GM04504 (cell line): ENCODE results near the gene GIGYF1.

Experiments
- DNase-seq: peaks from one replicate; pipeline ENCODE4 v3.0.0-alpha.2; 2012; ENCODE audit warnings: low read depth

Gene GIGYF1

DNA sequence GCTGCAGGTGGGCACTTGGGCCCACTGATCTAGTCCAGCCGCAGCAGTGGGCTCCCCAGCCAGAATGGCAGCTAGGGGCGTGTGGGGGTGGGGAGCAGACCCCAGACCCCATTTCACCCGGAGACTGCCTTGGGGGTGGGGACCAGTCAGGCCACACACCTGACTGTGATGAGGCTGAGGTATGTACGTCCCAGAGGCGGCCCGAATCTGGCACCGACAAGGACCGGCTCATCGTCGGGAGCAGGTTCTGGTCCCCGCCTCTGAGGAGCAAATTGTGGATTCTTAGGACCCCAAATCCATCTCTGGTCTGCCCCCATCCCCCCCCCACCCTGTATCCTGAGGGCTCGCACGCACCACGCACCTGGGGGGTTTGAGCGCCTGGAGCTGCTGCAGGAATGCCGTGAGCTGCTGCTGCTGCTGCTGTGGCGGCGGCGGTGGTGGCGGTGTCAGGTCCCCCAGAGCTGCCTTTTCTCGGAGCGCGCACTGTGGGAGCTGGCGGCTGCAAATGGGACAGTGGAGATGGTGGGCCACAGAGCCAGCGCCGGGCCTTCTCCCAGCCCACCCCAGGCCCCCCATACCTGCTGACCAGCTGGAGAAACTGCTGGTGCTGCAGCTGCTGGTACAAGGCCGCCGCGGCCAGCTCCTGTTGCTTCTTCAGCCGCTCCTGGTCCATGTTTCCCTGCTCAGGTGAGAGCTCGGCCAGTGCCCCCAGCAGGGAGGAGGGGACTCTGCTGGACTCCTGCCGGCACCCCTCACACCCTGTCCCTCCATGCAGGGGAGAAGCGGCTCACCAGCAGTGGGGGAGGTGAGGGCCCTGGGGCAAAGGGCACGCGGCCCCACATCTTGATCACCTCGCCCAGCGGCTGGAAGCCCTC is 10.2 kb downstream of the GIGYF1 start:
- no peak for DNase-seq

DNA sequence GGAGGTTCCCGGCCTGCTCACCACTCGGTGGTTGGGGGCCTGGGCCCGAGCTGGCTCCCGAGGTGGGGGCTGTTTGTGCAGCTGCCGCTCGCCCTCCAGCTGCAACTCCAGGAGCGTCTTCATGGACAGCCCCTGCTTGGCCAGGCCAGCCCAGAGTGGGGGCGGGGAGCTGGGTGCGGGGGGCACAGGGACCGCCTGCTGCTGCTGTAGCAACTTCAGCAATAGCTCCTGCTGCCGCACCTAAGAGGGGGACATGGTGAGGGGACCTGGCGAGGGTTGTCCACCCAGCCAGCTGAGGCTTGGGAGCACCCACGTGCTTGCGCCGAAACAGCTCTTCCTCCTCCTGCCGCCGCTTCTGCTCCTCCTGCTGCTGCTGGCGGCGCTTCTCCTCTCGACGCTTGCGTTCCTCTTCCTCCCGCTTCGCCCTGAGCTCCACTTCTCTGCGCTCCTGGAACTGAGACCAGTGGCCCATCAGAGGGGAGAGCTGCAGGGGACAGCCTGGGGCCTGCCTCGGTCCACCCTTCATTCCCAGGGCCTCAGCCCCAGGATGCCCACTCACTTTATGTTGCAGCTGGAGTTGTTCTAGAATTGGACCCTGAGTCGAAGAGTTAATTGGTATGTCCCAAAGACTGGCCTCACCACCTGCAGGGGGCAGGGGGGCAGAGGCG is 10.9 kb downstream of the GIGYF1 start:
- DNase-seq = no peak

DNA sequence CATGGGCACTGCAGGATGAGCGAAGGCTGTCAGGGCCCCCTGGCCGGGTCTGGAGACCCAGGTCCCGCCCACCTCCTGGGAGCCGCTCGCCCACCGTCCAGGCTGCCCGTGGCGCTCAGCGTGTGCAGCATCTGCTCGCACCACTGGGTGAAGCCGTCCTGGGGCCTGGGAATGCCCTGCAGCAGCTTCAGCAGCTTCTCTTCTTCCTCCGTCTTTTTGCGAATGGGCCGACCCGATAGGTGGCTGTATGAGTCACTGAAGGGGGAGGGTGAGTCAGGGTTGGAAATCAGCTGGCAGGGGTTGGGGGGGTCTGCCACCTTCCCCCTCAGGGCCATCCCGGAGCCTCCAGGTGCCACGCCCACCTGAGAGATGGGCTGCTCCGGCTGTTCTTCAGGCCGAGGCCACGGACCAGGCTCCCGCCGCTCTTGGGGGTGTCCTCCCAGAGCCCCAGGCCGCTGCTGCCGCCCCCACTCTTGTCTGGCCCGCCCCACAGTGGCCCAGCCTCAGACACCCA is 11.8 kb downstream of the GIGYF1 start:
- no peak for DNase-seq

DNA sequence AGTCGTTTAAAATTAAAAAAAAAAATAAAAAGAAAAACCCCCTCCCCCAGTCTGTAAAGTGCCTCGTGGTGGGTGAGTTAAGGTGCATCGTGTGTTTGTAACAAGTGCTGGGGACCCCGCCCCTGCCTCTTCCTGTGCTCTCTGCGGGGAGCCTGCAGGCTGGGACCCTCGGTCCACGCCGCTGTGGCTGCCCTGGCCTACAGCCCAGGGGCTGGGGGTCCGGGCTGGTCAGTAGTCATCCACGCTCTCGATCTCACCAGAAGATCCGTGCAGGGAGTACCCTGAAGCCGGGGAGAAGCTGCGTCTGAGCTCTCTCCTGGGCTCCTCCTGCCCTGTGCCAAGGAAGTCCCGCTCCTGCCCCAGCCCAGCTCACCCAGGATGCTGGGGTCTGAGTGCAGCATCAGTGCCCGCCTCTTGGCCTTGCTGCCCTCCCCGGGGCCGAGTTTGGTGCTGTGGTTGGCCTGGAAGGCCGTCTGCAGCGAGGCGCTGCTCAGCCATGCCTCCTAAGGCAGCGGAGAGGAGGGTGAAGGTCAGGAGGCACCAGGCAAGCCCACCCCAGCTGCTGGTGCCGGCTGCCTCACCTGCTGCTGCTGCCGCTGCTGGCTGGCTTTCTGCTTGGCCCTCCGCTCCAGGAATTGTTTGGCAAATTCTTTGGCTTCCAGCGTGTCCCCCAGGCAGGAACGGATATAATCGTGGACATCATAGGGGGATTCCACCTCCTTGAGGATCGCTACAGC is 12.4 kb downstream of the GIGYF1 start:
- no peak for DNase-seq

DNA sequence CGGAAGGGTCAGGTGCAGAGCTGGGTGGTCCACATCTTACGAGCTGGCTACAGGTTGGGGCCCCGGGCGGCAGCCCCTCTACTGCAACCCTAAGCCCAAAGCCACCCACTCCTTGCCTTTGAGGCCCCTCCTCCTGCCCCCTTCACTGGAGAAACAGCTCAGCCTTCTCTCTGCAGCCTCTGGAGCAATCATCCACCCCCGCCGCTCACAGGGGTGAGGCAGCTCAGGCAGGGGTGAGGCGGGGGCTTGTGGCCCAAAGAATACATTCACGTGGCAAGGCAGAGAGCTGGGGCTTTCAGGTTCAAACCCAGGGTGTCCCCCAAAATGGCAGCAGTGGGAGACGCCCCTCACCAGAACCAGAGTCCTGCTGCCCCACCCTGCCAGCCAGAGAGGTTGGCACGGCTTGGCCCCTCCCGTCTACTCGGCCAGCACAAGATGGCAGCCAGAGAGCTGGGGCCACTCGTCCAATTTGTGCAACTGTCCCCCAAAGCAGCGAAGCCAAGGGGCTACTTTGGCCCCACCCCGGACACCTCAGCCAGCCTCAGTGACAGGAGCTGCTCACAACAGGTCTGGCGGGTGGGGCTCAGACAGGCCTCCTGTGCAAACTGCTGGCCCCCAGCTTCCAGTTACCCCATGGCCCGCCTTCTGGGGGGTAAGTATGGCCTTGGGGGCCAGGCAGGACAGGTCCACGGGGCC is 13.3 kb downstream of the GIGYF1 start:
- no peak for DNase-seq

DNA sequence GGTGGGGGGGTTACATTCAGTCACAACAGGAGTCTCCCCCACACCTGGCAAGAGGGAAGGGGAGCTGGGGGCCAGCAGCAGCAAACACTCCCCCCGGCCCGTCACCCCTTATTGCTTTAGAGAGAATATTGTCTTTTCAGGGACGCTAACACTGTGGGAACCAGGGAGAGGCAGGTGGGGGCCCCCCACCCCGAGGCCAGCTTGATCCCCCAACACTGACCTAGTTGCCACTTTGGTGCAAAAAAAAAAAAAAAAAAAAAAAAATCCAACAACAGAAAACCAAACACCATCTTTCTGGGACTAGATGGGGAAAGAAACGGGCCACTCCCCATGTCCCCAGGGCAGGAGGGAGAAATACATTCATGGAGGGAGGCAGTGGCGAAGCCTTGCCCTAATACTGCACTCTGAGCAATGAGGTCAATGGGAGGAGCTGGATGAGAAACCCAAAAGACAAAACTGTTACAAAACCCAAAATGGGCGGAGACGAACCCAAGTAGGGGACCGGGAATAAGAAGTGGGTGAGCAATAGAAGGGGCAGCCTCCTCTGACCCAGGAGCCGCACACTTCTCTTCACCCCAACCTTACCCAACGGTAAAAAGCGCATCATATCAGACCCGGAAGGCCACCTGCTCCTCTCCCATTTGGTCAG is 14.0 kb downstream of the GIGYF1 start:
- DNase-seq = no peak

DNA sequence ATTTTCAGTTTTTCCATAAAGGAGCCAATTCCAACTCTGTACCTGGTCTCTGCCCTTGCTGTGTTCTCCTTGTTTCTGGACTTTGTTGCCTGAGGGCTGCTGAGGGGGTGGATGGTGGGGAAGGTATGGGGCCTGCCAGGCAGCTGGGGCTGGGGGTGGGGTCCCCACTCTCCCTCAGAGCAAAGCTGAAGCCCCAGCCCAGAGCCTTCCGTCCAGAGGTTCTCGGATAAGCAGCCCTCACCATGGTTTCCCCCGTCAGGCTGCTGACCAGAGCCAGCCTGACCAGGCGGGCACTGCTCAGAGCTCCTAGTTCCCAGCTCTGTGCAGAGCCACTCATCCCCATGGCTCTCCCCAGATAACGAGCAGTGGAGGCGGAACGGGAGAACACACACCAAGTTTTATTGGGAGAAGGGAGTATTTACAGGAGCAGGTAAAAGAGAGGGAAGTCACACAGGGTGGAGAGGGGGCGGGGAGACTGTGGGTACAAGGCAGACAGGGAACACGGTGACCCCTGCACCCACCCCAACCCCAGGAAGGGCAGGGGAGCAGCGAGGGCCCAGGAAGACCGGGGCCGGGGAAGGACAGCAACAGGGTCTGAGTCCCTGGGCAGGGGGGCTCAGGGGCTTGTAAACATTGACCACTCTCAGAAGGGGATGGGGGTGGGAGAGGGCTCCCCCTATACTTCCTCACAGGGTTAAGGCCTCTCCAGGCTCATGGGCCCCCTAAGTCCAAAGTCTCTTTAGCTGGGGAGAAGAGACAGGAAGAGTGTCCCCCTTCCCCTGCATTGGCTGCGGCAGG is 14.7 kb downstream of the GIGYF1 start:
- DNase-seq = no peak

DNA sequence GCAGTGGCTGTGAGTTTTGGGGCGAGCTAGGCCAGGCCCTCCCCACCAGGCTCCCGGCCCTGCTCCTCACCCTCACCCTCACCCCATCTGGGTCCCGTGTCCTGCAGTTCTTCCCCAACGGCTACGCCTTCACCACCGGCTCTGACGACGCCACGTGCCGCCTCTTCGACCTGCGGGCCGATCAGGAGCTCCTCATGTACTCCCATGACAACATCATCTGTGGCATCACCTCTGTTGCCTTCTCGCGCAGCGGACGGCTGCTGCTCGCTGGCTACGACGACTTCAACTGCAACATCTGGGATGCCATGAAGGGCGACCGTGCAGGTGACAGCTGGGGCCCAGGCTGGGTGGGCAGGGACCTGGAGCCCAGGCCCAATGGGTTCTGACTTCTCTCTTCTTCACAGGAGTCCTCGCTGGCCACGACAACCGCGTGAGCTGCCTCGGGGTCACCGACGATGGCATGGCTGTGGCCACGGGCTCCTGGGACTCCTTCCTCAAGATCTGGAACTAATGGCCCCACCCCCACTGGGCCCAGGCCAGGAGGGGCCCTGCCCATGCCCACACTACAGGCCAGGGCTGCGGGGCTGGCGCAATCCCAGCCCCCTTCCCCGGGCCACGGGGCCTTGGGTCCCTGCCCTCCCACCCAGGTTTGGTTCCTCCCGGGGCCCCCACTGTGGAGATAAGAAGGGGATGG is 15.6 kb downstream of the GIGYF1 start:
- DNase-seq = no peak

DNA sequence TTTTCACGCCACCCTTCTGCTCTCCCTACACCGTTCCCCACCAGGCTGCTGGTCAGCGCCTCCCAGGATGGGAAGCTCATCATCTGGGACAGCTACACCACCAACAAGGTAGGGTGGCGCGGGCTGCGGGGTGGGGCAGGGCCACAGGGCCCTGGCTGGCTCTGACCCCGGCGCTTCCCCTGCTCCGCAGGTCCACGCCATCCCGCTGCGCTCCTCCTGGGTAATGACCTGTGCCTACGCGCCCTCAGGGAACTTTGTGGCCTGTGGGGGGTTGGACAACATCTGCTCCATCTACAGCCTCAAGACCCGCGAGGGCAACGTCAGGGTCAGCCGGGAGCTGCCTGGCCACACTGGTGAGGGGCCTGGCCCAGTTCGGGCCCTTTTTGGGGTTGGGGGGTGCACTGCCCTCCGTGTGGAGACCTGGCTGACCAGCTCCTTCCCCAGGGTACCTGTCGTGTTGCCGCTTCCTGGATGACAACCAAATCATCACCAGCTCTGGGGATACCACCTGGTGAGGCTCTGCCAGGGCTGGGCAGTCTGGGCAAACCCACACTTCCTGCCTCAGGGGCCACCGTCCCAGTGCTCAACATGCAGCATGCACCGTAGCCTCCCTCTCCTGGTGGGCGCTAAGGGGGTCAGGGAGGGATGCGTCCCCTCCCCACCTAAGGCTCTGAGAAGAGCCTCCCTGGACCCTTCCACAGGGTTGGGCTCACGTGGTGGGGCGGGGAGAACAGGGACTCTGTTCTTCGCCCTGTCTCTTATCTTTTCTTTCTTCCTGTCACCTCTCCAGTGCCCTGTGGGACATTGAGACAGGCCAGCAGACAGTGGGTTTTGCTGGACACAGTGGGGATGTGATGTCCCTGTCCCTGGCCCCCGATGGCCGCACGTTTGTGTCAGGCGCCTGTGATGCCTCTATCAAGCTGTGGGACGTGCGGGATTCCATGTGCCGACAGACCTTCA is 16.5 kb downstream of the GIGYF1 start:
- DNase-seq = no peak

DNA sequence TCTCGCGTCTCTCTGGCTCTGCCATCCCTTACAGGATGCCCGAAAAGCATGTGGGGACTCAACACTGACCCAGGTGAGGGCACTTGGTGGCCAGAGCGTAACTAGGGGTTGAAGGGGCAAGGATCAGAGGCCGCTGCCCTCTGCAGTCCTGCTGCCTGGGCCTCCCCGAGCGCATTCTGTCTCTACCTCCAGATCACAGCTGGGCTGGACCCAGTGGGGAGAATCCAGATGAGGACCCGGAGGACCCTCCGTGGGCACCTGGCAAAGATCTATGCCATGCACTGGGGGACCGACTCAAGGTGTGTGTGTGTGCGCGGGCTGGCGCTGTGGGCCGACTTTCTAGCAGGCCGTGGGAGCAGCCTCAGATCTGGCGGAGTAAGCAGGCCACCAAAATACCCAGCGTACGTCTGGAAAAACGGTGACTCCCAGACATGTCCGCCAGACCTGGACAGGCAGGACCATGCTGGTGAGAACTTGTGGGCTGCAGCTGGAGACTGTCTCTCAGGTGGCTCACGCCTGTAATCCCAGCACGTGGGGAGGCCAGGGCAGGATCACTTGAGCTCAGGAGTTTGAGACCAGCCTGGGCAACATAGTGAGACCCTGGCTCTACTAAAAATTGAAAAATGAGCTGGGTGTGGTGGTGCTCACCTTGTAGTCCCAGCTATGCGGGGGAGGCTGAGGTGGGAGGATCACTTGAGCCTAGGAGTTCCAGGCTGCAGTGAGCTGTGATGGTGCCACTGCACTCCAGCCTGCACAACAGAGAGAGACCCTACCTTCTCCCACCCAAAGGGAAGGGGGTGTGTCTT is 17.3 kb downstream of the GIGYF1 start:
- no peak for DNase-seq

DNA sequence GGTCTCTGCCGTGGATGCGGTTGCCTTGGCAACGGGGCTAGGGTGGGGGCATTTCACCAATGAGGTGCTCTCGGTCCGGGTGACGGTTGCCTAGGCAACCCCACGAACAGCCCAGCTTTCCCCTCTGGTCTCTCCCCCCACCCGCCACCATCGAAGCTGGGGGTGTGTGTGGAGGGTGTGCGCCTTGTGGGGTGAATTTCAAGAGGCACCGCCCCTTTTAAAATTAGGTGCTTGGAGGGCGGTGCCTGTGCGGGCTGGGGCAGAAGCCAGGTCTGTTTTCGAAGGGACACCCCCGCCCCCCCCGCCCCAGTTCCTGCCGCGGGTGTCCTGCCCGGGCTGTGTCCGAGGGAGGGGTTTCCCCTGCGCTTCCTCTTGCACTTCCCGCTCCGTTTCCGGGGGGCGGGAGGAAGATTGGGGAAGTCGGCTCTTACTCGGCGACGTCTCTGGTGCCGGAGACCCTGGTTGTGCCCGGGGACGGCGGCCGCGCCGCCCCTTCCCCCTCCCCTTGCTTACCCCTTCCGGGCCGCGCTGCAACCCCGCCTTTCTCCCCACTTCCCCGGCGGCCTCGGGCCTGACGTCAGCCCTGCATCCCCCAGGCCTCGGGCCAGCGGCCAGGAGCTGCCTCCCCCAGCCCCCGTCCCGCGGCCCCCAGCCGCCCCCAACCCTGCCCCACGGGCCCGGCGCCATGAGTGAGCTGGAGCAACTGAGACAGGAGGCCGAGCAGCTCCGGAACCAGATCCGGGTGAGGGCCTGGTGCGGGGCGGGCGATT is 18.3 kb downstream of the GIGYF1 start:
- no peak for DNase-seq

DNA sequence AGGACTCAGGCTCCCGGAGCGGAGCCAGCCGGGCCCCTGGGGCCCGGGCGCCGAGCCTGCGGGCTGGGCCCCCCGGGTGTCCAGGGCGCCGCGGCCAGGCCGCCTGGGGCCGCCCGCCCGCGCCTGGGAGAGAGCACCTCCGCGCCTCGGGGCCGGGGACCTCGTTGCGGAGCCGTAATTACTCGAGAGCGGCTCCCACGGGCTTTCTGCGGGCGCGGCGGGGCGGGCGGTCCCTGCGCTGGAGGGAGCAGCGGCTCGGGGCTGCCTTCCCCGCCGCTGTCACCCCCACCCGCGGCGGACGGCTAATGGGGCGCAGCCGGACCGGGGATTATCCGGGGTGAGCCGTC is 19.0 kb downstream of the GIGYF1 start:
- DNase-seq = no peak

DNA sequence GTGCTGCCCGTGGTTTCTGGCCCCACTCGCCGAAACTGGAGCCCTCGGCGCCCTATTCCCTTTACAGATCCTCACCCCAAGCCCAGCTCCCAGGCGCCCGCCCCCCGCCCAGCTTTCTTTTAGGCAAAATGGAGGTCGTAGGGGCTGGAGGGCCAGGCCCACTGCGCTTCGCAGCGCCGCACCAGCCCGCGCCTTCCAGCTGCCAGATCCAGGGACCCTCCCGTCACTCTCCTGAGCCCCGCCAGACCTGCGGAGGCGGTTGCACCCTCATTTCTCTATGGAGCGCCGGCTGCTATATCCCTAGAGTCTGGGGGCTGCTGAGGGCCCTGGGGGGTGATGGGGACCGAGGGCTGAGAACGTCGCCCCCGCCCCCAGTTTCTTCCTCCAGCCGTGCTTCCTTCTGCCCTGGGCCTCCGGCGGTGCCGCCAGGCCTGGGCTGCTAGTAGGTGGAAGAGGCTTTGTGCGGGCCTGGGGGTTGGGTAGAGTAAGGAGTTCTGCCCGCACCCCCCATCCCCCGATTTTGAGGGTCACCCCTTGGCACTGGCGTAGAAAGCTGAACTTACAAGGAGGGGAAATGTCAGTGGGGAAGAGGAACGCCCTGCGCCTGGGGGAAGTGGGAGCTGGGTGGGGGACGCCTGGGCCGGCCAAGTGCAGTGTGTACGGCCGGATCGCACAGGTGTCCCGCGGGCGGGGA is 19.5 kb downstream of the GIGYF1 start:
- no peak for DNase-seq

DNA sequence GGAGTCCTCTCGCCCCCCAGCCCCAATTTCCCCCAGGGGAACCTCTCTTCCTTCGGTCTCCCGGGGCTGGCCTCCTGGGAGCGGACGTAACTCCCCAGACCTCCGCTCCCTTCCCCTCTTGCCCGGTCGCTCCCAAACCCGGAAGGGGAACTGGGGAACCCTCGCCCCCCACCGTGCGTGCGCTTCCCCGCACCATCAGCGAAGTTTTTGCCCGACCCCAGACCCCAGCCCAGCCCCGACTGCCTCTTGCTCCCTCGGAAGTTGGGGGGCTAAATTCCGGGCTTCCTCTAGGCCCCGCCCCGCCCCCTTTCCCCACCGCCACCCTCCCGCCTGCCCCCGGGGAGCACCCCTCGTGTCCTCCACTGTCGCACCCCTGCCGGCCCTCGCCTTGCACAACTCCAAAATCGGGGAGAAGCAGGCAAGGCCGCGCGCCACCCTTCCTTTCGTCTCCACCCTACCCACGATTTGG is 20.1 kb downstream of the GIGYF1 start:
- DNase-seq = no peak

DNA sequence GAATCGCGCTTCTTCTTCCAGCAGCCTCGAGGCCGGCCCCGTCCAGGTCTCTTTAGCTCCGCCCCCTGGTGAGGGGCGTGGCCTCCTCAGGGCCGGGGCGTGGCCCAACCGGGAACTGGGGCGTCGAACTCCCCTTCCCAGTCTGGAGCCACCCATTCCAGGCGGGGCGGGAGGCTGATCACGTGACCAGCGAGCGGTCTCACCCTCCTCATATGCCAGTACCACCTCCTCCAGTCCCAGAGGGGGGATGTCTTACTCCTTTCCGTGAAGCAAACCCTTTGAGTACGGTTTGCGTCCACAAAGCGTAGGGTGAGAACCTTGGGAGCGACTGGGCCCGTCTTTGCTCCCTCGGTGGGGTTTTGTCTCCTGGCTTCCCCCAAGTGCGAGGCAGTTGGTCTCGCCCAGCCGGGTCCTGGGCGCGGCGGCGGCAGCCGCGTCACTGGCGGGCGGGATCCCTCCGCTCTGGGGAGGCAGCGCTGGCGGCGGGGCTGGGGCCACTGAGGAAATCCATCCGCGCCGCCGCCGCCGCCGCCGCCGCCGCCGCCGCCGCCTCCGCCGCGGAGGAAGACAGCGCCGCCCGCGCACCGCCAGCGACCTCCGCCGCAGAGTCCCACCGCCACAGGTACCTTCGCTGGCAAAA is 20.6 kb downstream of the GIGYF1 start, which contains the start of gene GNB2:
Gene GNB2 (plus strand): TSS at position 439 of the 640 bp plus-strand sequence. CDS start 2,526 bp downstream, outside the sequence.
- peak; percentile 99 for DNase-seq
